NCI-H1417 (cell line): ENCODE measurements around the gene DDX27.

Experiments used
- DNase-seq, 3 experiments: peaks; one replicate each; lab custom pipeline; 2025; lab: John Stamatoyannopoulos, UW

The DDX27 gene

DNA sequence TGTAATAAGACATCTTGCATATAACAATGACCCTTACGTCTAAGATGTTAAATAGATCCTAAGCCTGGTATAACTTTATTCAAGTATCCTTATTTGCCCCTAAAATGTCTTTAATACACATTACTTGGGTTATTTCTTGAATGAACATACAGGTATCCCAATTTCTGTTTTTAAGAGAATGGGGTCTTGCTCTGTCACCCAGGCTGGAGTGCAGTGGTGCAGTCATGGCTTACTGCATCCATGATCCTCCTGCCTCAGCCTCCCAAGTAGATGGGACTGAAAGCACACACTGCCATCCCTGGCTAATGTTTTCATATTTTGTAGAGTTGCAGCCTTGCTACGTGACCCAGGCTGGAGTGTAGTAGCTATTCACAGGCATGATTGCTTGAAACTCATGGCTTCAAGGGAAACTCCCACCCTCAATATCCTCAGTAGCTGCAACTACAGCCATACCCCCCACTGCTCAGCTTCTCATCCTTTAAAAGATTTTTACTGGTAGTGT is 69.1 kb downstream of the DDX27 start:
- no peak for DNase-seq

DNA sequence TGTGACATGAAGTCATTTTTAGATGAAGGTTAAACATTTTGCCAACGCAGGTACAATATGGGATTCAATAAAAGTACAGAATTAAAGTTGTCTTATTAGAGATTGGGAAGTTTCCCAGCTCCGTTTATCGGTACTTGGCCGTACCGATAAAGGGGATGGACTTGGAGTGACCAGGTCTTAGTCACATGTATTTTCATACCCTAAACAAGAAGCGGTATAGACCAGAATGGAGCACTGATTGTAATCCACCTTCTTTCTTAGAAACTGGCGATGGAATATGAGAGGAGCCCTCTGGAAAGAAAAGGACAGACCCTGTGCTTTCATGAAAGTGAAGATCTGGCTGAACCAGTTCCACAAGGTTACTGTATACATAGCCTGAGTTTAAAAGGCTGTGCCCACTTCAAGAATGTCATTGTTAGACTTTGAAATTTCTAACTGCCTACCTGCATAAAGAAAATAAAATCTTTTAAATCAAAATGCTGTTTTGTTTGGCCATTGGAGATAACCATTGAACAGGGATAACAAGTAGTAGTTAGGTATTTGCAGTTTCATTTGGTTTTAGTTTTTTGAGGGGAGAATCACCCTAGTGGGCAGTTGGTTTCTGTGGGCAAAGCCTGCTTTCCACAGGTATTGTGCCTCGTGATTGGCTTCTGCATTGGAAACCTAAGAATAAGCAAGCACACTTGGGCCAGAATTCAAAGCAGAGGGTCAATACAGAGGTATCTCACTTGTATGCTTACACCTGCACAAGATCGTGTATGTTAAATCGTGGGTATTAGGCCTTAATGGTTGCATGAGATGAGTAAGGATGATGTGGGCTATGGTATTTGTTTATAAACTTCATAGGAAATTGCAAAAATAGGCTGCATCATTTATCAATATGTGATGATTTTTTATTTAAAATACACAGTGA is 69.8 kb downstream of the DDX27 start:
- peak in 1 of 3 experiments; percentile 34 for DNase-seq

GRCh38 chr20:49290608-49291191 is 71.5 kb downstream of the DDX27 start:
- no peak for DNase-seq

DNA sequence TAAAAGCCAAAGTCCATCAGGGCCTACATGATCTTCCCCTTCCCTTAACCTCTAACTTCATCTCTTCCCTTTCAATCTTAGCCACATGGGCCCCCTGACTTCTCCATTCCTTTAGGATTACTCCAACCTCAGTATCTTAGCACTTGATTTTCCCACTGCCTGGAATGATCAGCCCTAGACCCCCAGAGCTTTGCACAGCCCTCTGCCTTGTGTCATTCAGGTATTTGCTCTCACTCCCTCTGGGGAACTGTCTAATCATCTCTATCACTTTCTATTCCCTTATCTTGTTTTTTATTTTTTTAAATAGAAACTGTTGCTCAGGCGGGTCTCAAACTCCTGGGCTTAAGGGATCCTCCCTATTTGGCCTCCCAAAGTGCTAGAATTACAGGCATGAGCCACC is 72.0 kb downstream of the DDX27 start:
- DNase-seq: no peak

- no peak for DNase-seq
Observed at GRCh38 chr20:49292010-49292409, 72.8 kb downstream of the DDX27 start.

DNA sequence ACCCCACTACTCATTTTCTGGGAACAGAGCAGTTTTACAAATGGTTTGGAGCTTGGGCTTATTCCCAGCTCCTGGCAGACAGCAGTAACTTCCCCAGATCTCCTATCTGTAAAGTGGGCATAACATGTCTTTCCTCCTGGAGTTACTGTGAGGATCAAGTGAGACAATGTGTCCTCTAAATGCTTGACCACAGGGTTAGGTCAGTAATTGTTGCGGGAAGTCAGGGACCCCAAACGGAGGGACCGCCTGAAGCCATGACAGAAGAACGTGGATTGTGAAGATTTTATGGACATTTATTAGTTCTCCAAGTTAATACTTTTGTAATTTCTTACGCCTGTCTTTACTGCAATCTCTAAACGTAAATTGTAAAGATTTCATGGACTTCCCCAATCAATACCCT is 73.9 kb downstream of the DDX27 start:
- DNase-seq: no peak
